ENCODE data around the gene RPL27.

GRCh38 chr17:43031666-43032065 lies 33.4 kb downstream of the RPL27 start:
- TF ChIP-seq, protein P1, sequence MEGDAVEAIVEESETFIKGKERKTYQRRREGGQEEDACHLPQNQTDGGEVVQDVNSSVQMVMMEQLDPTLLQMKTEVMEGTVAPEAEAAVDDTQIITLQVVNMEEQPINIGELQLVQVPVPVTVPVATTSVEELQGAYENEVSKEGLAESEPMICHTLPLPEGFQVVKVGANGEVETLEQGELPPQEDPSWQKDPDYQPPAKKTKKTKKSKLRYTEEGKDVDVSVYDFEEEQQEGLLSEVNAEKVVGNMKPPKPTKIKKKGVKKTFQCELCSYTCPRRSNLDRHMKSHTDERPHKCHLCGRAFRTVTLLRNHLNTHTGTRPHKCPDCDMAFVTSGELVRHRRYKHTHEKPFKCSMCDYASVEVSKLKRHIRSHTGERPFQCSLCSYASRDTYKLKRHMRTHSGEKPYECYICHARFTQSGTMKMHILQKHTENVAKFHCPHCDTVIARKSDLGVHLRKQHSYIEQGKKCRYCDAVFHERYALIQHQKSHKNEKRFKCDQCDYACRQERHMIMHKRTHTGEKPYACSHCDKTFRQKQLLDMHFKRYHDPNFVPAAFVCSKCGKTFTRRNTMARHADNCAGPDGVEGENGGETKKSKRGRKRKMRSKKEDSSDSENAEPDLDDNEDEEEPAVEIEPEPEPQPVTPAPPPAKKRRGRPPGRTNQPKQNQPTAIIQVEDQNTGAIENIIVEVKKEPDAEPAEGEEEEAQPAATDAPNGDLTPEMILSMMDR (IDR thresholded peaks at IDR 0.05; ENCODE audit: low read depth, low read length) = no peak
- no peak for TF ChIP-seq MYC (IDR thresholded peaks at IDR 0.05; ENCODE audit: low read depth, low read length)
- no peak for TF ChIP-seq POLR2A (IDR thresholded peaks at IDR 0.05; ENCODE audit: extremely low read depth, insufficient read length)
